Activated CD8-positive, alpha-beta memory T cell treated with anti-CD3 and anti-CD28 coated beads for 4 hours (primary cell): ENCODE results near the gene CDH1.
"Not testable (repeated sequence)": the region's sequence is repeated elsewhere in the genome, so short reads cannot be mapped to it uniquely, and the experiment has no call there.

Source experiments
- DNase-seq, 2 donors: peaks; one replicate each; pipeline ENCODE4 v3.0.0-alpha.2; 2020; ENCODE audit warnings: low read depth in 2 of 2

The CDH1 gene

DNA sequence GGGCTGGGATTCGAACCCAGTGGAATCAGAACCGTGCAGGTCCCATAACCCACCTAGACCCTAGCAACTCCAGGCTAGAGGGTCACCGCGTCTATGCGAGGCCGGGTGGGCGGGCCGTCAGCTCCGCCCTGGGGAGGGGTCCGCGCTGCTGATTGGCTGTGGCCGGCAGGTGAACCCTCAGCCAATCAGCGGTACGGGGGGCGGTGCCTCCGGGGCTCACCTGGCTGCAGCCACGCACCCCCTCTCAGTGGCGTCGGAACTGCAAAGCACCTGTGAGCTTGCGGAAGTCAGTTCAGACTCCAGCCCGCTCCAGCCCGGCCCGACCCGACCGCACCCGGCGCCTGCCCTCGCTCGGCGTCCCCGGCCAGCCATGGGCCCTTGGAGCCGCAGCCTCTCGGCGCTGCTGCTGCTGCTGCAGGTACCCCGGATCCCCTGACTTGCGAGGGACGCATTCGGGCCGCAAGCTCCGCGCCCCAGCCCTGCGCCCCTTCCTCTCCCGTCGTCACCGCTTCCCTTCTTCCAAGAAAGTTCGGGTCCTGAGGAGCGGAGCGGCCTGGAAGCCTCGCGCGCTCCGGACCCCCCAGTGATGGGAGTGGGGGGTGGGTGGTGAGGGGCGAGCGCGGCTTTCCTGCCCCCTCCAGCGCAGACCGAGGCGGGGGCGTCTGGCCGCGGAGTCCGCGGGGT lies at the start of gene CDH1:
Gene CDH1, plus strand, starts transcription at position 247 of the 684 bp plus-strand sequence. Its CDS starts 124 bp downstream, at position 371.
- DNase-seq = no peak

- DNase-seq = no peak
Measured at GRCh38 chr16:68689921-68690320, 47.2 kb upstream of the CDH1 start.

GRCh38 chr16:68695575-68695974 lies 41.5 kb upstream of the CDH1 start:
- no peak for DNase-seq

- no peak for DNase-seq
Measured at GRCh38 chr16:68696514-68696913, 40.6 kb upstream of the CDH1 start.

- DNase-seq = no peak
Measured at GRCh38 chr16:68698091-68698490, 39.0 kb upstream of the CDH1 start.

DNA sequence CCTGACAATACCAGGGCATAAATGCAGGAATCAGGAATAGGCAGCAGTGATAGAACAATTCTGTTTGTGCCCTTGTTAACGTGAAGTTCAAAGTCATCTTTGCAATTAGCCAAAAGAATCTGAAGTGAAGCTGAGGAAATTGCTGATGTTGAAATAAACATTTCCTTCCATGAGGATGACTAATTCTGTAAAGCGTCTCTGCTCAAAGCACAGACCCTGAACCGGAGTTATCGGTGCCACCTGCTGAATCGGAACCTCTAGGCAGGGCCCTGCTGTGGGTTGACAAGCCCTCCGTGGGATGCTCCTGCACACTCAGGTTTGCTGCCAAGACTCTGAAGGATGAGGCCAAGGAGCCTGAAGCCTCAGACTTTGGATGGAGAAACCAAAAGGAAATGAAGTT lies 37.0 kb upstream of the CDH1 start:
- no peak for DNase-seq

- no peak for DNase-seq
Measured at GRCh38 chr16:68700831-68701230, 36.3 kb upstream of the CDH1 start.

- peak; percentile 4 to 17 for DNase-seq
Measured at GRCh38 chr16:68704232-68704867, 32.7 kb upstream of the CDH1 start.

- DNase-seq = no peak
Measured at GRCh38 chr16:68707340-68708152, 29.5 kb upstream of the CDH1 start.

- DNase-seq = no peak
Measured at GRCh38 chr16:68710211-68710610, 26.9 kb upstream of the CDH1 start.

DNA sequence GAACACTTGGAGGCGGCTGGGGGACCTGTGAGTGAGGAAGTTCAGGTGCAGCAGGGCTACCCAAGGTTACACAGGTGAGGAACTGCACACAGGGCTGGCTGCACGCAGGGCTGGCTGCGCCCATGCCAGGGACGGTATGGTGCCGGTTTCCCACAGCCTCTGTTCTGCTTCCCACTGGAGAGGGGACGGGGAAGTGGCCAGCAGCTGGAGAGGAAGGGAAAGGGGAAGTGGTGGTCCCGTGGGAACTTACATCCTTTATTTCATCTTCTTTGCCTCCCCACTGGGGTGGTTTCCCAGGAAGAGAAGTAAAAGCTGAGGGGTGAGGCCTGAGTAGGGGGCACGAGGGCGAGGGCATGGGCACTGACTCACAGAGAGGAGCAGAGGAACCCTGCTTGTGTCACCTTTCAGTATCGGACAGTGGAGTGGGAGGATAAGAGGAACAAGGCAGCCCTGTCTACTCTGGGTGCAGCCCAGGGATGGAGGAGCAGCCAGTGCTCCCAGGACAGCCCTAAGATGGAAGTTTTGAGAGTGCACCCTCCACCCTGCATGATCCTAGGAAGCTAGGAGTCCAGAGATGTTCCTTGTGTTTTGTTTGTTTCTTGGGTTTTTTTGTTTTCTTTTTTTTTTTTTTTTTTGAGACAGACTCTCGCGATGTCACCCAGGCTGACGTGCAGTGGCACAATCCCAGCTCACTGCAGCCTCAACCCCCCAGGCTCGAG lies 25.5 kb upstream of the CDH1 start:
- no peak for DNase-seq

DNA sequence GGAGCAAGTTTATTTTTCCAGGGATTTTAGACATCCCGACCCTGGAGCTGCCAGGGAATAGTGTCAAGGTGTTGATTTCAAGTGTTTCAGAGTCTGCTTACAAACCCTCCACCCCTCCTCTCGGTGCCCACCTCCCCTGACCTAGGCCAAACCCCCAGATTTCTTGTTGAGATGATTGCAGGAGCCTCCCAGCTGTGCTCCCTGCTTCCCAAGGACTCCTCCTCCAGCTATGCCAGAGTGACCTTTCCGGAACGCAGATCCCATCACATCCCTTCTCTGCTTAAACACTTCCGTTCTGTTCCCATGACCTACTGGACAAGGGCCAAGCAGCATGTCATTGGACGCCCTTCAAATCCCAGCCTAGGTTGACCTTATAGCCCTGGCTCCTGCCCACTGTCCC lies 23.7 kb upstream of the CDH1 start:
- DNase-seq = no peak

DNA sequence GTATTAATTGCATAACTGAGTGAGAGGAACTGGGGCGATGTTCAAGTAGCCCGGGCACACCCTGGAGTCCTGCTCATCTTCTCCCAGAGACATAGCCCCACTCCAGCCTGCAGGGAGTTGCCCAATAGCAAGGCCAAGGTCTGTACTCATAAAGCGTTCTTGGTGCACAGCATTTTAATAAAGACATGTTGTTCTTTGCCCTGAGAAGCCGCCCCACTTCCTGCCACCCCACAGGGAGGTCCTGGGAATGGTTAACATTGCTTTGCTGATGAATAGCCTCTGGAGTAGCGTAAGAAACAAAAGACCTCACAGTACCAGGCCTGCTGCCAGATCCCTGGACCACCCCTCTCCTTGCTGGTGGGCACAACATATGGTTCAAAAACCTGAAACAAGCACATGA lies 21.6 kb upstream of the CDH1 start:
- DNase-seq = no peak

- DNase-seq = not testable (repeated sequence)
Measured at GRCh38 chr16:68716516-68716915, 20.6 kb upstream of the CDH1 start.

DNA sequence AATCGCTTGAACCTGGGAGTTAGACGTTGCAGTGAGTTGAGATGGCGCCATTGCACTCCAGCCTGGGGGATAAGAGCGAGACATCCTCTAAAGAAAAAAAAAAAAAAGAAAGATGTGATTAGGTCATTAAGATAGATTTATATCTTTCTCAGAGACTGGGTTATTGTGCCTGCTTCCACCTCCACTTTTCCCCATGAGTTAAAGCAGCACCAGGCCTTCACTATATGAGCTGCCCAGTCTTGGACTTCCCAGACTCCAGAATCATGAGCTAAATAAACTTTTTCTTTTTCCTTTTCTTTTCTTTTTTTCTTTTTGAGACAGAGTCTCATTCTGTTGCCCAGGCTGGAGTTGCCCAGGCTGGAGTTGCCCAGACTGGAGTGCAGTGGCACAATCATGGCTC lies 19.4 kb upstream of the CDH1 start:
- DNase-seq = no peak

DNA sequence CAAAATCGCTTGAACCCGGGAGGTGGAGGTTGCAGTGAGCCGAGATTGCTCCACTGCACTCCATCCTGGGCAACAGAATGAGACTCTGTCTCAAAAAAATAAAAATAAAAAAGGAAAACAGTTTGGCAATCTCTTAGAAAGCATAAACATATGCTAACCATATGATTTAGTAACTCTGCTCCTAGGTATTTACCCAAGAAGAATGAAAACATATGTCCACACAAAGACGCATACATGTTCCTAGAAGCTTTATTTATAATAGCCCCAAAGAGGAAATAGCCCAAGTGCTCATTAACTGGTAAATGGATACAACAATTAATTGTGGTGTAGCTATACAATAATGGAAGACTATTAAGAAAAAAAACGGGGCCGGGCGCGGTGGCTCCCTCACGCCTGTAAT lies 18.5 kb upstream of the CDH1 start:
- DNase-seq = no peak

DNA sequence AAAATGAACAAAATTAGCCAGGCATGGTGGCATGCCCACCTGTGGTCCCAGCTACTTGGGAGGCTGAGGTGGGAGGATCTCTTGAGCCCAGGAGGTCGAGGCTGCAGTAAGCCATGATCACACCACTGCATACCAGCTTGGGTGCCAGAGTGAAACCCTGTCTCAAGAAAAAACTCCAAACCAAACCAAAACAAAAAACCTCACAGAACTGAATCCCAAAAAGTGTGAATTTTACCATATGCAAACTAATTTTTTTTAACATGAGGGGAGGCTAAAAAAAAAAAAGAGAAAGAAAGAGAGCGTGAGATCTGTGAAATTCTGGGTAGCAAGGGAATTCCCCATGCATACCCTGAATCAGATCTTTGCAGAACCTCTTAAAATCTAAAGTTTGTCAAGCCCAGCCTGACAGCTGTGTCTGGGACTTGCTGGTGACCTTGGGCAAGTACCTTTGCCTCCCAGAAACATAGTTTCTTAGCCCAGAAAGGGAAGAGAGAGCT lies 17.1 kb upstream of the CDH1 start:
- DNase-seq = no peak

- no peak for DNase-seq
Measured at GRCh38 chr16:68722119-68723024, 14.7 kb upstream of the CDH1 start.

DNA sequence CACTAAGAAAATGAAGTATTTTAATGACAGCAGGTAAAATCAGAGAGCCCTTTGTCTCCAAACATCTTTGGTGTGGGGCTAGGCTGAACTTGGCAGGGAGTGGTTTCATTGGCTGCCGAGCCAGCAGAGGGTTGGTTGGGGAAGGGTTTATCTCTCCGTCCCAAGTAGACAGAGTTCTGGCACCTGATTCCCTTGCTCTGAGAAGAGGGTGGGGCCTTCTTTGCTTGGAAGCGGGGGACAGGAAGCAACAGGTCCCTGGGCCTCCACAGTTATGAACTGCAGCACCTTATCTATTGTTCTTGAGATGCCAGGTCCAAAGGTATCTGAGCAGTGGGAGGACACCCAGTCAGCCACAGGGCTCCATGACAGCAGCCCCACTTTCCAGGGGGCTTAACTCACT lies 12.3 kb upstream of the CDH1 start:
- no peak for DNase-seq

GRCh38 chr16:68728523-68728922 lies 8.6 kb upstream of the CDH1 start:
- DNase-seq = no peak

GRCh38 chr16:68731637-68732036 lies 5.5 kb upstream of the CDH1 start:
- DNase-seq = no peak
